ENCODE results near the gene C2CD4D.

DNA sequence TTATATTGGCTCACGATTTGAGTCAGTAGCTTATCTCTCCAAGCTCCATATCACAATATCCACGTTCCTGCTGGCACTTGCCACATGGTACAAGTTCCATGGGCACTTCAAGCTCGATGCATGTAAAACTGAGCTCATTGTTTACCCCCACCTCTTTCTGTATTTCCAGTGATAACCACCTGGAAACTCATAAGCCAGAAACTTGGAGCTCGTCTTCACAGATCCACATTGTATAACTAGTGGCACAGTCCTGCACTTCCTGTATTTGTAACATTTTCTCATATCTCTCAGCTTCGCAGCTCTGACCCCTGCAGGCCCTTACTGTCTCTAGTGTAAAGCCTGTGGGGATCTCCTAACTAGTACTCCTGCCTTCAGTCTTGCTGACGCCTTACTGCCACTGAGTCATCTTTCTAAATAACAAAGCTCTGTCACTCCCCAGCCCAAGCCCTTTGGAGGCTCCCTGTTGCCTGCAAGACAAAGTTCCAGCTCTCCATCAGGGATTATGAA is 6.5 kb upstream of the C2CD4D start:
- TF ChIP-seq, protein P1, sequence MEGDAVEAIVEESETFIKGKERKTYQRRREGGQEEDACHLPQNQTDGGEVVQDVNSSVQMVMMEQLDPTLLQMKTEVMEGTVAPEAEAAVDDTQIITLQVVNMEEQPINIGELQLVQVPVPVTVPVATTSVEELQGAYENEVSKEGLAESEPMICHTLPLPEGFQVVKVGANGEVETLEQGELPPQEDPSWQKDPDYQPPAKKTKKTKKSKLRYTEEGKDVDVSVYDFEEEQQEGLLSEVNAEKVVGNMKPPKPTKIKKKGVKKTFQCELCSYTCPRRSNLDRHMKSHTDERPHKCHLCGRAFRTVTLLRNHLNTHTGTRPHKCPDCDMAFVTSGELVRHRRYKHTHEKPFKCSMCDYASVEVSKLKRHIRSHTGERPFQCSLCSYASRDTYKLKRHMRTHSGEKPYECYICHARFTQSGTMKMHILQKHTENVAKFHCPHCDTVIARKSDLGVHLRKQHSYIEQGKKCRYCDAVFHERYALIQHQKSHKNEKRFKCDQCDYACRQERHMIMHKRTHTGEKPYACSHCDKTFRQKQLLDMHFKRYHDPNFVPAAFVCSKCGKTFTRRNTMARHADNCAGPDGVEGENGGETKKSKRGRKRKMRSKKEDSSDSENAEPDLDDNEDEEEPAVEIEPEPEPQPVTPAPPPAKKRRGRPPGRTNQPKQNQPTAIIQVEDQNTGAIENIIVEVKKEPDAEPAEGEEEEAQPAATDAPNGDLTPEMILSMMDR (IDR thresholded peaks at IDR 0.05), result no peak
- no peak for TF ChIP-seq POLR2A (IDR thresholded peaks at IDR 0.05)

Data from tibial nerve (tissue), 3 donors.